ENCODE measurements around the gene CCDC150. TPM values are rescaled to one million over a fixed set of nuclear protein-coding genes. Genes with fewer than 3 reads are reported as not detected.

Gene CCDC150
- total and polyA plus RNA-seq, 2 of the 8 experiments (the other 6 are each of a cell fraction or from before 2014, with no cell fraction given), result 8.3 to 31.9 TPM

- TF ChIP-seq USF2 (IDR thresholded peaks at IDR 0.05; ENCODE audit: low read length) (no peak), PHF8 (conservative IDR thresholded peaks at IDR 0.05; ENCODE audit: low read depth, low read length) (no peak), CHD2 (IDR thresholded peaks at IDR 0.05; ENCODE audit: low read length) (no peak), SIN3A (conservative IDR thresholded peaks at IDR 0.05 in 1 of 2, IDR thresholded peaks at IDR 0.05 in 1 of 2; ENCODE audit: low read depth in 1 of 2, low read length in 2 of 2) (no peak), CTCF (IDR thresholded peaks at IDR 0.05; ENCODE audit: control extremely low read depth in 1 of 3, insufficient read depth in 1 of 3, low read depth in 1 of 3, low read length in 3 of 3) (no peak), TAF7 (optimal IDR thresholded peaks at IDR 0.05; ENCODE audit: borderline replicate concordance, low read depth, low read length) (no peak), CREB1 (IDR thresholded peaks at IDR 0.05) (no peak), RBBP5 (IDR thresholded peaks at IDR 0.05; ENCODE audit: borderline replicate concordance, low read depth, low read length) (no peak), TEAD4 (IDR thresholded peaks at IDR 0.05; ENCODE audit: low read depth, low read length) (no peak), BRCA1 (IDR thresholded peaks at IDR 0.05; ENCODE audit: low read depth, low read length) (no peak), SUZ12 (IDR thresholded peaks at IDR 0.05; ENCODE audit: low read length) (no peak), CEBPB (IDR thresholded peaks at IDR 0.05; ENCODE audit: low read depth, low read length) (no peak), RAD21 (IDR thresholded peaks at IDR 0.05 in 1 of 2, conservative IDR thresholded peaks at IDR 0.05 in 1 of 2; ENCODE audit: low read depth in 2 of 2, low read length in 2 of 2) (no peak), MAX (IDR thresholded peaks at IDR 0.05) (no peak)
Observed at GRCh38 chr2:196598846-196599245, 40.7 kb upstream of the CCDC150 start (continued).
